Endothelial cell of umbilical vein (primary cell): ENCODE data around the gene RAPH1. TPM values are rescaled to one million over a fixed set of nuclear protein-coding genes. Genes with fewer than 3 reads are reported as not detected.

Source experiments
- BruUV-seq: library from RNA; stranded (reverse); fragments of 400-500 nt; replicated peaks from 2 replicates; lab custom pipeline; 2021; lab: Mats Ljungman, UMichigan
- CTCF ChIA-PET: fragments of 300-600, 350-600 bp; sonication (Branson Sonifier 250); formaldehyde crosslinking; loops from one replicate; lab custom pipeline; 2021; ENCODE audit warnings: antibody characterized with exemption, inconsistent platforms; lab: Charles Lee
- POLR2A ChIA-PET: fragments of 300-600, 350-600 bp; sonication (Branson Sonifier 250); formaldehyde crosslinking; loops from one replicate; lab custom pipeline; 2021; ENCODE audit warnings: antibody characterized with exemption, inconsistent platforms; lab: Charles Lee
- DNase-seq: peaks from one replicate; pipeline ENCODE4 v3.0.0-alpha.2; 2011; ENCODE audit warnings: low read depth, low spot score
- FAIRE-seq: peaks from 2 replicates; lab custom pipeline; 2011; peaks lifted over from hg19 to GRCh38; lab: Jason Lieb, UNC
- H2AFZ ChIP-seq: 2 replicates; pipeline ENCODE4 v1.6.0; 2012; ENCODE audit warnings: low read depth, low read length, control low read depth, inconsistent platforms
- H3K27ac ChIP-seq: 2 replicates; pipeline ENCODE4 v1.5.1; 2011; ENCODE audit warnings: low read depth, mild to moderate bottlenecking, control low read depth, low read length, moderate library complexity; ENCODE audit not compliant: insufficient read depth
- H3K27me3 ChIP-seq, 2 experiments: 2 replicates each; pipeline versions ENCODE4 v1.6.0 to v1.6.1; 2011; ENCODE audit warnings: low read length in 2 of 2, mixed read lengths in 1 of 2; ENCODE audit not compliant: control insufficient read depth in 2 of 2, insufficient read depth in 2 of 2
- H3K36me3 ChIP-seq, 2 experiments: 2 replicates in 1 of 2; 3 replicates in 1 of 2; pipeline ENCODE4 v1.5.1; 2011; ENCODE audit warnings: low read length in 2 of 2, mild to moderate bottlenecking in 1 of 2, moderate library complexity in 1 of 2; ENCODE audit not compliant: control insufficient read depth in 2 of 2, insufficient read depth in 2 of 2; ENCODE audit errors: extremely low read depth in 1 of 2
- H3K4me1 ChIP-seq: 3 replicates; pipeline ENCODE4 v1.5.1; 2011; ENCODE audit warnings: mild to moderate bottlenecking, low read length; ENCODE audit not compliant: control insufficient read depth, insufficient read depth; ENCODE audit errors: extremely low read depth
- H3K4me2 ChIP-seq: 2 replicates; pipeline ENCODE4 v1.6.1; 2011; ENCODE audit warnings: low read length, control low read depth, mixed read lengths; ENCODE audit not compliant: insufficient read depth
- H3K4me3 ChIP-seq, 3 experiments: fragments of 200-600 bp in 1 of 3; sonication (generic), shearing (Covaris generic) in 1 of 3; replicated peaks in 1 of 3; 2 replicates each; pipeline ENCODE4 v1.5.1; 2011 to 2016; ENCODE audit warnings: control low read depth in 3 of 3, low read length in 3 of 3, mild to moderate bottlenecking in 2 of 3, inconsistent platforms in 1 of 3, low read depth in 1 of 3, moderate library complexity in 1 of 3; ENCODE audit not compliant: insufficient read depth in 1 of 3
- H3K79me2 ChIP-seq: 2 replicates; pipeline ENCODE4 v1.6.0; 2012; ENCODE audit warnings: low read length, inconsistent platforms; ENCODE audit not compliant: control insufficient read depth, insufficient read depth
- H3K9ac ChIP-seq: replicated peaks from 2 replicates; pipeline ENCODE3; 2011; ENCODE audit warnings: low read length, control low read depth; ENCODE audit not compliant: insufficient read depth; ENCODE audit errors: extremely low read depth
- H3K9me1 ChIP-seq: replicated peaks from 3 replicates; pipeline ENCODE4 v1.6.0; 2011; ENCODE audit warnings: mild to moderate bottlenecking, low read length; ENCODE audit not compliant: control insufficient read depth, insufficient read depth; ENCODE audit errors: extremely low read depth
- H3K9me3 ChIP-seq: replicated peaks from 2 replicates; pipeline ENCODE4 v1.5.1; 2012; ENCODE audit warnings: low read length, inconsistent platforms; ENCODE audit not compliant: control insufficient read depth, insufficient read depth
- H4K20me1 ChIP-seq: replicated peaks from 2 replicates; pipeline ENCODE3; 2011; ENCODE audit warnings: mild to moderate bottlenecking, low read length; ENCODE audit not compliant: control insufficient read depth, insufficient read depth; ENCODE audit errors: extremely low read depth
- CTCF ChIP-seq, 2 donors: IDR thresholded peaks; 1 replicate in 1 of 2; 2 replicates in 1 of 2; pipeline ENCODE4 v1.5.1; 2011; ENCODE audit warnings: low read length in 2 of 2, mild to moderate bottlenecking in 2 of 2, moderate library complexity in 2 of 2, control low read depth in 1 of 2, inconsistent platforms in 1 of 2, low read depth in 1 of 2; ENCODE audit not compliant: insufficient read depth in 1 of 2; ENCODE audit errors: extremely low read depth in 1 of 2
- EZH2 ChIP-seq: IDR thresholded peaks from 2 replicates; pipeline ENCODE4 v1.6.1; 2012; ENCODE audit warnings: borderline replicate concordance, low read depth, mild to moderate bottlenecking, moderate library complexity, low read length, inconsistent platforms; ENCODE audit not compliant: severe bottlenecking
- FOS ChIP-seq: IDR thresholded peaks from 2 replicates; pipeline ENCODE4 v1.6.1; 2011; ENCODE audit warnings: mild to moderate bottlenecking, low read length, moderate library complexity, borderline replicate concordance; ENCODE audit not compliant: insufficient read depth
- JUN ChIP-seq: IDR thresholded peaks from 2 replicates; pipeline ENCODE4 v1.6.1; 2011; ENCODE audit warnings: borderline replicate concordance, low read depth; ENCODE audit not compliant: insufficient read length, insufficient read depth
- MAX ChIP-seq: IDR thresholded peaks from 2 replicates; pipeline ENCODE4 v1.6.1; 2011; ENCODE audit not compliant: insufficient read depth, insufficient read length
- POLR2A ChIP-seq: IDR thresholded peaks from 2 replicates; pipeline ENCODE4 v1.6.1; 2012; ENCODE audit warnings: low read depth, mild to moderate bottlenecking, control low read depth, low read length
- POLR2AphosphoS5 ChIP-seq: IDR thresholded peaks from 2 replicates; pipeline ENCODE4 v1.6.1; 2012; ENCODE audit warnings: low read depth, mild to moderate bottlenecking, control low read depth, low read length, moderate library complexity; ENCODE audit not compliant: insufficient read depth
- dilution Hi-C: fragments of 300-500 bp; cut with MboI; formaldehyde crosslinking; loops from one replicate; pipeline ENCODE4 v1.15.0; 2019; ENCODE audit warnings: low sequenced_read_pairs; ENCODE audit not compliant: extremely low pct_ligation_motif_present
- intact Hi-C: fragments of 100-400 bp; cut with micrococcal nuclease; formaldehyde crosslinking; loops from one replicate; pipeline ENCODE4 v1.10.0; 2022
- polyA plus RNA-seq, 4 experiments: library from polyadenylated mRNA; depleted of rRNA in 3 of 4; stranded (reverse) in 3 of 4; unstranded in 1 of 4; fragments of >200 nt; gene quantifications; 2 replicates each; pipeline versions ENCODE4 v1.2.1 to v1.2.3, GENCODE V29; 2011 to 2012; ENCODE audit warnings: missing spikeins in 1 of 4
- total RNA-seq: library from RNA; stranded (reverse); gene quantifications from 2 replicates; pipeline ENCODE4 v1.2.3, GENCODE V29; 2021

Gene RAPH1
- total and polyA plus RNA-seq, 2 donors (not counting 3 experiments of a cell fraction or from before 2014, with no cell fraction given) = 5.1 to 59.5 TPM

- peaks cover 9% of the 10 kb centered on the region for H3K79me2 ChIP-seq
- TF ChIP-seq EZH2 (no peak), CTCF (IDR thresholded peaks at IDR 0.05; ENCODE audit: extremely low read depth in 1 of 2, insufficient read depth in 1 of 2, low read depth in 1 of 2, low read length in 2 of 2) (no peak), POLR2AphosphoS5 (no peak), MAX (no peak), JUN (no peak), FOS (no peak), POLR2A (no peak)
- no peaks in the 10 kb centered on the region for H3K27me3 ChIP-seq
- no peak for FAIRE-seq
- H2AFZ ChIP-seq = no peak overlapping the region
- H3K4me3 ChIP-seq = no peak overlapping the region
- no peaks in the 10 kb centered on the region for H3K36me3 ChIP-seq
- H3K27ac ChIP-seq = no peak overlapping the region
- H3K9me1 ChIP-seq = no peaks in the 10 kb centered on the region
- H3K9ac ChIP-seq = no peak overlapping the region
- CTCF ChIA-PET = interaction anchor here (2.9 kb wide), 1 partner anchor 345 kb away, joined by 19 read pairs; no protein-coding TSS in a partner anchor
- H3K4me1 ChIP-seq = no peaks in the 10 kb centered on the region
- dilution Hi-C loops (no loop called here), intact Hi-C loops (no loop called here)
- H3K9me3 ChIP-seq = no peaks in the 10 kb centered on the region
- H4K20me1 ChIP-seq = no peaks in the 10 kb centered on the region
- POLR2A ChIA-PET = no interaction called here
- H3K4me2 ChIP-seq = no peak overlapping the region
- DNase-seq = no peak
- no TSS peak for BruUV-seq
Observed at GRCh38 chr2:203470371-203470770, 64.7 kb downstream of the RAPH1 start.
